Nephron (organoid): ENCODE data around the gene CRYGN.
A peak's percentile ranks its signal among the peaks of the same experiment; 100 is the strongest.

ENCODE experiments used
- H3K27ac Mint-ChIP-seq, 3 experiments: 2 replicates each; pipeline ENCODE4 v1.8.0; 2020; ENCODE audit warnings: mixed read lengths in 3 of 3, mild to moderate bottlenecking in 2 of 3, moderate library complexity in 1 of 3
- H3K27me3 Mint-ChIP-seq: 2 replicates; pipeline ENCODE4 v1.8.0; 2021; ENCODE audit warnings: low read depth, mild to moderate bottlenecking, moderate library complexity, mixed read lengths
- H3K36me3 Mint-ChIP-seq: 2 replicates; pipeline ENCODE4 v1.8.0; 2020; ENCODE audit warnings: low read depth, mixed read lengths
- H3K4me1 Mint-ChIP-seq: 2 replicates; pipeline ENCODE4 v1.8.0; 2020; ENCODE audit warnings: mixed read lengths
- H3K4me3 Mint-ChIP-seq, 3 experiments: 2 replicates each; pipeline ENCODE4 v1.8.0; 2020; ENCODE audit warnings: mild to moderate bottlenecking in 3 of 3, mixed read lengths in 3 of 3, moderate library complexity in 2 of 3
- H3K9me3 Mint-ChIP-seq: 2 replicates; pipeline ENCODE4 v1.8.0; 2020; ENCODE audit warnings: mixed read lengths
- TF ChIP-seq, protein P1 (sequence below), 3 experiments: fragments of 200-600 bp; sonication (generic); IDR thresholded peaks; one replicate each; pipeline ENCODE4 v1.5.0; 2021; ENCODE audit warnings: antibody characterized with exemption in 3 of 3; ENCODE audit not compliant: unreplicated experiment in 3 of 3

Gene CRYGN

GRCh38 chr7:151457534-151457933, 17.6 kb upstream of the CRYGN start:
- peaks cover 30% of the 10 kb centered on the region for H3K4me1 Mint-ChIP-seq
- TF ChIP-seq, protein P1, sequence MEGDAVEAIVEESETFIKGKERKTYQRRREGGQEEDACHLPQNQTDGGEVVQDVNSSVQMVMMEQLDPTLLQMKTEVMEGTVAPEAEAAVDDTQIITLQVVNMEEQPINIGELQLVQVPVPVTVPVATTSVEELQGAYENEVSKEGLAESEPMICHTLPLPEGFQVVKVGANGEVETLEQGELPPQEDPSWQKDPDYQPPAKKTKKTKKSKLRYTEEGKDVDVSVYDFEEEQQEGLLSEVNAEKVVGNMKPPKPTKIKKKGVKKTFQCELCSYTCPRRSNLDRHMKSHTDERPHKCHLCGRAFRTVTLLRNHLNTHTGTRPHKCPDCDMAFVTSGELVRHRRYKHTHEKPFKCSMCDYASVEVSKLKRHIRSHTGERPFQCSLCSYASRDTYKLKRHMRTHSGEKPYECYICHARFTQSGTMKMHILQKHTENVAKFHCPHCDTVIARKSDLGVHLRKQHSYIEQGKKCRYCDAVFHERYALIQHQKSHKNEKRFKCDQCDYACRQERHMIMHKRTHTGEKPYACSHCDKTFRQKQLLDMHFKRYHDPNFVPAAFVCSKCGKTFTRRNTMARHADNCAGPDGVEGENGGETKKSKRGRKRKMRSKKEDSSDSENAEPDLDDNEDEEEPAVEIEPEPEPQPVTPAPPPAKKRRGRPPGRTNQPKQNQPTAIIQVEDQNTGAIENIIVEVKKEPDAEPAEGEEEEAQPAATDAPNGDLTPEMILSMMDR (IDR thresholded peaks at IDR 0.05; ENCODE audit: unreplicated experiment in 3 of 3) = no peak
- H3K4me3 Mint-ChIP-seq = no peak overlapping the region
- peak overlapping the region in 1 of 3 experiments; percentile 2 for H3K27ac Mint-ChIP-seq
- H3K27me3 Mint-ChIP-seq = peaks cover 3% of the 10 kb centered on the region
- H3K9me3 Mint-ChIP-seq = peaks cover 9% of the 10 kb centered on the region
- peaks cover 9% of the 10 kb centered on the region for H3K36me3 Mint-ChIP-seq

DNA sequence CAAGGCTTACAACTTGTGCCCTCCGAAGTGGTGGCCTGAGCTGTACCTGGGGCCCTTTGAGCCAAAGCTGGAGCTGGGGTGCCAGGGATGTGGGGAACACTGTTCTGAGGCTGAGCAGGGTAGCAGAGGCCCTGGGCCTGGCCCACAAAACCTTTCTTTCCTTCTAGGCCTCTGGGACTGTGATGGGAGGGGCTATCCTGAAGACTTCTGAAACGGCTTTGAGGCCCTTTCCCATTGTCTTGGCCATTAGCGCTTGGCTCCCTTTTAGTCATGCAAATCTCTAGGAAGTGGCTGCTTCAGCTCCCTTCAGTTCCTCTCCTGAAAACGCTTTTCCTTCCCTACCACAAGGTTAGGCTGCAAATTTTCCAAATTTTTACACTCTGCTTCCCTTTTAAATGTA, 16.8 kb upstream of the CRYGN start:
- TF ChIP-seq, protein P1 (IDR thresholded peaks at IDR 0.05; ENCODE audit: unreplicated experiment in 3 of 3) = no peak
- H3K4me1 Mint-ChIP-seq = peaks cover 31% of the 10 kb centered on the region

DNA sequence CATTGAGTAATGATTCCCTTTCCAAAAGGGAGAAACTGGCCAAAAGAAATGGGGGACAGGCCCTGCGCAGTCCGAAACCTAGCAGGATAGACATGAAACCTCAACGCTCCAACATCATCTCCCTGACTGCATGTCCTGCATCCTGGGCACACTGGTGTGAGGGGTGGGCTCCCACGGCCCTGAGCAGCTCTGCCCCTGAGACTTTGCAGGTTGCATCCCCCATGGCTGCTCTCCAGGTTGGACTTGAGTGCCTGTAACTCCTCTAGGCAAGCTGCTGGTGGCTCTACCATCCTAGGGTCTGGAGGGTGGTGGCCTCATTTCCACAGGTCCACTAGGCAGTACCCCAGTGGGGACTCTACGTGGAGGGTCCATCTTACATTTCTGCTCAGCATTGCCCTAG, 16.3 kb upstream of the CRYGN start:
- TF ChIP-seq, protein P1 (IDR thresholded peaks at IDR 0.05; ENCODE audit: unreplicated experiment in 3 of 3) = no peak
- Mint-ChIP-seq H3K36me3 (no peaks in the 10 kb centered on the region), H3K4me1 (peaks cover 31% of the 10 kb centered on the region), H3K27me3 (peaks cover 7% of the 10 kb centered on the region), H3K9me3 (no peaks in the 10 kb centered on the region), H3K4me3 (no peak overlapping the region), H3K27ac (peak overlapping the region; percentile 31 to 36 (median 32))

More for the DNA sequence above, 16.8 kb upstream of the CRYGN start:
- peaks cover 7% of the 10 kb centered on the region for H3K27me3 Mint-ChIP-seq
- peaks cover 2% of the 10 kb centered on the region for H3K9me3 Mint-ChIP-seq
- H3K4me3 Mint-ChIP-seq = no peak overlapping the region
- H3K27ac Mint-ChIP-seq = no peak overlapping the region
- H3K36me3 Mint-ChIP-seq = peaks cover 1% of the 10 kb centered on the region

GRCh38 chr7:151455690-151456089, 15.7 kb upstream of the CRYGN start:
- Mint-ChIP-seq H3K27ac (peak overlapping the region; percentile 31 to 36 (median 32)), H3K9me3 (no peaks in the 10 kb centered on the region), H3K4me3 (no peak overlapping the region), H3K36me3 (no peaks in the 10 kb centered on the region), H3K27me3 (peaks cover 7% of the 10 kb centered on the region), H3K4me1 (peaks cover 31% of the 10 kb centered on the region)
- TF ChIP-seq, protein P1 (IDR thresholded peaks at IDR 0.05; ENCODE audit: unreplicated experiment in 3 of 3) = no peak

DNA sequence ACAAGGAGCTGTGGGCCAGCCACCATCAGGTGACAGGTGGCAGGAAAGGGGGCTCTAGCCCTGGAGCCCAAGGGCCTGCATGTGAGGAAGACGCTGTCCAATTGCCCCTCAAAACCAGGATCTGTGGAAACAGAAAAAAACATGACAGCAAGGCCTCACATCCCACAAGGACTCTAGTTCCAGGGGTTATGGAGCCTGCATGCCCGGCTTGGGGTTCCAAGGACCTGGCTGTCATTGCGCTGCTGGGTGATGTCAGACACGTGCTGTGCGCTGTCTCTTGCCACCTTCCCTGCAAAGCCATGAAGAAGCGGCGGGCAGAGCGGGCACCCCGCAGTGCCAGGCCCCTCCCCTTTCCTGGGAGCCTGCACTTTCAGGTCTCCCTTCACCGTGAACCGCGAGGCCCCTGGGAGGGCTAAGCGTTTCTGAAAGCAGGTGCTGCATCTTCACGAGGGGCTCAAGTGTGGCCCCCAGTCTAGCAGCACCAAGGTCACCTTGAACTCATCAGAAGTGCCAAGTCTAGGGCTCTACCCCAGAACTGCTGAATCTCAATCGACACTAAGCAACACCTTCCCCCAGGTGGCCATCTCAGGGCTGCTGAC, 15.1 kb upstream of the CRYGN start:
- no peaks in the 10 kb centered on the region for H3K36me3 Mint-ChIP-seq
- peaks cover 7% of the 10 kb centered on the region for H3K27me3 Mint-ChIP-seq

More for the DNA sequence above, 15.1 kb upstream of the CRYGN start:
- H3K4me1 Mint-ChIP-seq = peaks cover 25% of the 10 kb centered on the region
- H3K27ac Mint-ChIP-seq = peak overlapping the region; percentile 65 to 85 (median 74)
- TF ChIP-seq, protein P1 (IDR thresholded peaks at IDR 0.05; ENCODE audit: unreplicated experiment in 3 of 3) = no peak
- H3K9me3 Mint-ChIP-seq = no peaks in the 10 kb centered on the region
- H3K4me3 Mint-ChIP-seq = no peak overlapping the region
